ENCODE data around the gene KLHL35.

The KLHL35 gene

GRCh38 chr11:75450826-75451821 lies 18.1 kb upstream of the KLHL35 start:
- TF ChIP-seq CTCF (IDR thresholded peaks at IDR 0.05), result peak; percentile 75

GRCh38 chr11:75450236-75450635 lies 17.2 kb upstream of the KLHL35 start:
- no peak for TF ChIP-seq CTCF (IDR thresholded peaks at IDR 0.05)

- TF ChIP-seq CTCF (IDR thresholded peaks at IDR 0.05), result no peak
Measured at GRCh38 chr11:75449776-75450175, 16.8 kb upstream of the KLHL35 start.

- no peak for TF ChIP-seq CTCF (IDR thresholded peaks at IDR 0.05)
Measured at GRCh38 chr11:75449271-75449670, 16.3 kb upstream of the KLHL35 start.

- no peak for TF ChIP-seq CTCF (IDR thresholded peaks at IDR 0.05)
Measured at GRCh38 chr11:75447415-75447814, 14.4 kb upstream of the KLHL35 start.

- peak; percentile 94 for TF ChIP-seq CTCF (IDR thresholded peaks at IDR 0.05)
Measured at GRCh38 chr11:75445315-75445953, 12.4 kb upstream of the KLHL35 start.

- TF ChIP-seq CTCF (IDR thresholded peaks at IDR 0.05), result no peak
Measured at GRCh38 chr11:75443043-75443442, 10.0 kb upstream of the KLHL35 start.
